GM19351 (cell line): ENCODE measurements around the gene STON2.

Source experiments
- ATAC-seq: cut with Tn5 transposase; IDR thresholded peaks from one replicate; pipeline ENCODE4 v1.9.1; 2021; ENCODE audit warnings: mild to moderate bottlenecking, moderate library complexity; ENCODE audit not compliant: unreplicated experiment

Gene STON2

GRCh38 chr14:81418057-81418790 lies 18.1 kb upstream of the STON2 start:
- no peak for ATAC-seq

- ATAC-seq: no peak
These were observed 16.9 kb upstream of the STON2 start for GRCh38 chr14:81416981-81417380.

- no peak for ATAC-seq
These were observed 16.2 kb upstream of the STON2 start for GRCh38 chr14:81416194-81416952.

- ATAC-seq: no peak
These were observed 15.7 kb upstream of the STON2 start for GRCh38 chr14:81415781-81416180.

- no peak for ATAC-seq
These were observed 14.0 kb upstream of the STON2 start for GRCh38 chr14:81414123-81414522.

GRCh38 chr14:81412779-81413178 lies 12.7 kb upstream of the STON2 start:
- no peak for ATAC-seq

- no peak for ATAC-seq
These were observed 8.5 kb upstream of the STON2 start for GRCh38 chr14:81408595-81408994.

GRCh38 chr14:81406863-81407262 lies 6.7 kb upstream of the STON2 start:
- no peak for ATAC-seq

GRCh38 chr14:81402123-81402495 lies 2.0 kb upstream of the STON2 start:
- peak; percentile 32 for ATAC-seq

GRCh38 chr14:81401420-81402122 lies 1.4 kb upstream of the STON2 start:
- peak; percentile 77 for ATAC-seq

GRCh38 chr14:81400852-81401251 lies 728 bp upstream of the STON2 start:
- no peak for ATAC-seq

- ATAC-seq: no peak
These were observed 1.8 kb downstream of the STON2 start for GRCh38 chr14:81398196-81398891.

GRCh38 chr14:81396113-81396512 lies 4.0 kb downstream of the STON2 start:
- ATAC-seq: no peak

GRCh38 chr14:81394739-81395138 lies 5.4 kb downstream of the STON2 start:
- ATAC-seq: no peak

GRCh38 chr14:81392976-81393643 lies 7.0 kb downstream of the STON2 start:
- no peak for ATAC-seq

- ATAC-seq: no peak
These were observed 8.1 kb downstream of the STON2 start for GRCh38 chr14:81392052-81392451.

GRCh38 chr14:81390696-81391095 lies 9.4 kb downstream of the STON2 start:
- ATAC-seq: no peak

- no peak for ATAC-seq
These were observed 11.8 kb downstream of the STON2 start for GRCh38 chr14:81388336-81388735.

- ATAC-seq: no peak
These were observed 13.8 kb downstream of the STON2 start for GRCh38 chr14:81386290-81386745.

GRCh38 chr14:81385886-81386285 lies 14.2 kb downstream of the STON2 start:
- ATAC-seq: no peak

GRCh38 chr14:81385419-81385818 lies 14.7 kb downstream of the STON2 start:
- ATAC-seq: no peak
